SK-N-MC (cell line): ENCODE measurements around the gene TTC16.

Source experiments
- EZH2 ChIP-seq: fragments of 200-600 bp; sonication (generic); IDR thresholded peaks from one replicate; pipeline ENCODE4 v1.6.1; 2017; ENCODE audit warnings: antibody characterized with exemption
- POLR2AphosphoS5 ChIP-seq: IDR thresholded peaks from 2 replicates; pipeline ENCODE4 v1.6.1; 2012; ENCODE audit warnings: mild to moderate bottlenecking, low read depth, low read length, borderline replicate concordance

DNA sequence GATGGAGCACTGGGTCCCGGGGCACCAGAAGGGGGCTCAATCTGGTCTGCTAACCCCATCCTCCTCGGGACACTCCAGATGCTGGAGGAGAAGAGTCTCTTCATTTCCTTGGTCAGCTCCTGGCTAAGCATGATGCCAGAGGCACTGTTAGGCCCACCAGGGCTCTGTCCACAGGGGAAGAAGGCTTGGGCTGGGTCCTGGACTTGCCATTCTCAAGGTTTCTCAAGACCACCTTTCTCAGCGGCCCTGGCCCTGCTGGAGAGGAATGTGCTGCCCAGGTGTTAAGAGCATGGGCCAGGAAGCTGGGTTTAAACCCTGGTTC, 54.7 kb downstream of the TTC16 start:
- no peak for TF ChIP-seq EZH2
- no peak for TF ChIP-seq POLR2AphosphoS5
